Pancreas (tissue), 10 donors: ENCODE measurements around the gene ADGRV1. TPM values are rescaled to one million over a fixed set of nuclear protein-coding genes. Genes with fewer than 3 reads are reported as not detected.

ENCODE experiments used
- ATAC-seq, 4 donors: fragments of 200-7000 bp; cut with Tn5 transposase; one replicate each; pipeline versions ENCODE4 v1.8.0 to v1.9.1; 2020; ENCODE audit warnings: mild to moderate bottlenecking in 4 of 4, moderate library complexity in 4 of 4
- DNase-seq, 6 donors: peaks; one replicate each; pipeline ENCODE4 v3.0.0-alpha.2; 2020
- FAIRE-seq: peaks from 2 replicates; lab custom pipeline; 2012; peaks lifted over from hg19 to GRCh38; lab: Jason Lieb, UNC
- H3K27ac ChIP-seq, 4 donors: fragments of 200-600 bp; sonication (generic); 1 replicate in 3 of 4; 2 replicates in 1 of 4; pipeline versions ENCODE4 v1.5.0 to v1.8.0; 2020
- H3K27me3 ChIP-seq, 4 donors: fragments of 200-600 bp; one replicate each; pipeline ENCODE4 v1.8.0; 2021
- H3K36me3 ChIP-seq, 3 donors: fragments of 200-600 bp; sonication (generic) in 1 of 3; one replicate each; pipeline versions ENCODE4 v1.5.0 to v1.8.0; 2020 to 2021
- H3K4me1 ChIP-seq, 3 donors: fragments of 200-600 bp; one replicate each; pipeline ENCODE4 v1.8.0; 2021
- H3K4me3 ChIP-seq, 4 donors: fragments of 200-600 bp; sonication (generic) in 2 of 4; one replicate each; pipeline versions ENCODE4 v1.5.0 to v1.8.0; 2020 to 2021
- H3K9me3 ChIP-seq, 4 donors: fragments of 200-600 bp; one replicate each; pipeline ENCODE4 v1.8.0; 2021
- CTCF ChIP-seq, 4 donors: fragments of 200-600 bp; sonication (generic) in 3 of 4; IDR thresholded peaks; one replicate each; pipeline versions ENCODE4 v1.5.0 to v1.8.0; 2021; ENCODE audit warnings: antibody characterized with exemption in 4 of 4
- WGBS, 2 donors: extraction: QIAGEN DNeasy Blood & Tissue Kit; methylation state at CpG; one replicate each; pipeline ENCODE4 v1.1.7; 2013; 5-methylcytosine and 5-hydroxymethylcytosine counted together
- intact Hi-C, 3 donors: fragments of 100-400 bp; cut with DNase I; formaldehyde crosslinking; loops; one replicate each; pipeline versions ENCODE4 v1.11.1 to v1.14.2; 2022
- polyA plus RNA-seq, 2 donors: library from polyadenylated mRNA; stranded (reverse); fragments of 200-250 nt; gene quantifications; one replicate each; pipeline ENCODE4 v1.2.3, GENCODE V29; 2013
- total RNA-seq, 6 donors: library from RNA; stranded (reverse); fragmentation: NEBNext Ultra II Directional in 4 of 6; extraction: Animal tissue kit (Norgen Biotek cat#: 25700) in 4 of 6; gene quantifications; one replicate each; pipeline versions ENCODE4 v1.2.1 to v1.2.4, GENCODE V29; 2021 to 2023
- donor health status: healthy with polysubstance abuse.
- donor health status: DM: no; HTN: no; CAD: no; lungs with moderate emphysema.
- donor health status: DM: no; HTN: no; CAD: no.
- donor health status: control.
- donor health status: control.
- donor health status: Bipolar disorder and iron deficiency.
- donor health status: DM: yes; HTN: yes; CAD: no.
- donor health status: DM: no; HTN: no; CAD: no.
- donor health status: DM: no; HTN: no; CAD: no.
- donor health status: DM: yes; HTN: yes; CAD: no.

The ADGRV1 gene
- total and polyA plus RNA-seq, 8 donors = 3.9 to 6.9 (median 5.4) TPM

GRCh38 chr5:90707698-90708097 lies 149.1 kb downstream of the ADGRV1 start:
- FAIRE-seq (no peak), DNase-seq (no peak), ATAC-seq (no peak)
- intact Hi-C loops = no loop called here
- H3K27ac ChIP-seq = no peak overlapping the region
- H3K27me3 ChIP-seq = no peaks in the 10 kb centered on the region
- no peaks in the 10 kb centered on the region for H3K36me3 ChIP-seq
- H3K4me3 ChIP-seq = no peak overlapping the region
- no peaks in the 10 kb centered on the region for H3K9me3 ChIP-seq
- WGBS, 2 donors = 89 to 92% methylated on average over 1 of the region's 1 CpG
- H3K4me1 ChIP-seq = no peaks in the 10 kb centered on the region
- TF ChIP-seq CTCF (IDR thresholded peaks at IDR 0.05) = no peak

DNA sequence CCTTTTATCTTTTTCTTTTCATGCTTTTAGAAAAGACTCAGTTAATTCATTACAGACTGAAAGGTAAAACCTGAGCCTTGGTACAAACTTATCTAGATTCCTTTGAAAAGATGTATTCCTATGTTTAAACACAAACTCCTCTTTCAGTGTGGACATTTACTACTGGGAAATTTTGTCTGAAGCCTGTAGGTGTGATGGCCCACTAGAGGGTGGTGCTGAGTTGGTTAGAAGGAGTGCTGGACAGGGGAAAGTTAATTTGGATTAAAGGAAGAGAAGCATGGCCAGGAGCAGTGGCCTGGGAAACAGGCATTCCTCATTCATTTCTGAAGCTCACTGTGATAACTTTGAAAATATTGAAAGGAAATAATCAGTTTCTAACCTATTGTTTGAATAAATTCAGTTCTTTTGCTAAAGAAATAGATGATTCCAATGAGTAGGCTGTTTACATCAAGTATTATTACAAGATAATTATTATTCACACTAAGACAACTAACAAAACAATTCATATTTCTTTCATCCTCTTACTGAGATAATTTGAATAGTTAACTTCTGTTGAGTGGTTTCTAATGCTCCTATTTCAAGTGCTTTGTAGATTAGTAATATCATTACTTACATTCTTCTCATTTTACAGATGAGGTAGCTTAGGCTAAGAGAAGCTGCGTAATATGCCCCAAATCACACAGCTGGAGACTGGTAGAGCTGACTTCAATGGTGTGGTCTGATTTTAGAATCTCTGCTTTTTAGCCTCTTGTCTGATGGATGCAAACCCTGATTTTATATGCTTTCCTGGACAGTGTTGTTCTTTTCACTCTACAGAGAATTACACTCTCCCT lies 150.9 kb downstream of the ADGRV1 start:
- Histone ChIP-seq H3K27ac (no peak overlapping the region), H3K27me3 (no peaks in the 10 kb centered on the region), H3K9me3 (no peaks in the 10 kb centered on the region), H3K36me3 (no peaks in the 10 kb centered on the region), H3K4me3 (no peak overlapping the region), H3K4me1 (no peaks in the 10 kb centered on the region)
- no peak for FAIRE-seq
- ATAC-seq = peak in 3 of 4 donors; percentile 75 to 79 (median 77)
- WGBS, 2 donors = 97 to 100% methylated on average over 1 of the region's 1 CpG
- DNase-seq = peak in 1 of 6 donors; percentile 36
- TF ChIP-seq CTCF (IDR thresholded peaks at IDR 0.05) = peak in 2 of 4 donors; percentile 26 to 35
- intact Hi-C loops = no loop called here

DNA sequence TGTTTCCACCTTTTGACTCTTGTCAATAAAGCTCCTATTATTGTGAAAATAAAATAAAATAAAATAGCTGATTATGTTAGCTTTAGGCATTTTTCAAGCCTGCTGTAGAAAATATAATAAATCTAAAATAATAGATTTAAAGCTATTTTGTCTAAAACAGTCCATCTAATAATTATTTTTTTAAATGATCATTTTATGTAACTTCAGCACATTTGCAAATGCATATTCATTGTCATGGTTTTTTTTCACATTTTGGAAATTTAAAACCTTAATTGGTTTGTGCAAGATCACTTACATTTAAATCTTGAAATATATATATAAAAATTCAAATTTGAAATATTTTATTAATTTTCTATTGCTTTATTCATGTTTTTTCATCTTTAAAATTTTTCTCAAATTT lies 159.8 kb downstream of the ADGRV1 start:
- FAIRE-seq = peak; percentile 69
- TF ChIP-seq CTCF (IDR thresholded peaks at IDR 0.05) = no peak
- H3K4me1 ChIP-seq = no peaks in the 10 kb centered on the region
- no peak for DNase-seq
- H3K27me3 ChIP-seq = no peaks in the 10 kb centered on the region
- no peaks in the 10 kb centered on the region for H3K36me3 ChIP-seq
- intact Hi-C loops = no loop called here
- no peaks in the 10 kb centered on the region for H3K9me3 ChIP-seq
- no peak overlapping the region for H3K4me3 ChIP-seq
- H3K27ac ChIP-seq = no peak overlapping the region
- no peak for ATAC-seq

- H3K4me1 ChIP-seq = no peaks in the 10 kb centered on the region
- intact Hi-C loops = no loop called here
- no peak for TF ChIP-seq CTCF (IDR thresholded peaks at IDR 0.05)
- FAIRE-seq = no peak
- no peak for ATAC-seq
- DNase-seq = no peak
- H3K27me3 ChIP-seq = no peaks in the 10 kb centered on the region
- H3K27ac ChIP-seq = no peak overlapping the region
- H3K4me3 ChIP-seq = no peak overlapping the region
- H3K9me3 ChIP-seq = no peaks in the 10 kb centered on the region
- WGBS, 2 donors = 76 to 78% methylated on average over 1 of the region's 1 CpG
- H3K36me3 ChIP-seq = no peaks in the 10 kb centered on the region
Observed at GRCh38 chr5:90739567-90739966, 181.0 kb downstream of the ADGRV1 start.

- no peaks in the 10 kb centered on the region for H3K9me3 ChIP-seq
- no peaks in the 10 kb centered on the region for H3K36me3 ChIP-seq
- 81 to 85% methylated on average over 4 of the region's 4 CpGs for WGBS, 2 donors
- no peak for ATAC-seq
- intact Hi-C loops = no loop called here
- H3K27ac ChIP-seq = no peak overlapping the region
- DNase-seq = no peak
- no peak for TF ChIP-seq CTCF (IDR thresholded peaks at IDR 0.05)
- H3K27me3 ChIP-seq = no peaks in the 10 kb centered on the region
- H3K4me3 ChIP-seq = no peak overlapping the region
- no peak for FAIRE-seq
- H3K4me1 ChIP-seq = no peaks in the 10 kb centered on the region
Observed at GRCh38 chr5:90740244-90740799, 181.7 kb downstream of the ADGRV1 start.
